Right lobe of liver (tissue), 6 donors: Measurements from ENCODE around the gene ADI1. TPM values are rescaled to one million over a fixed set of nuclear protein-coding genes. Genes with fewer than 3 reads are reported as not detected.
A peak's percentile ranks its signal among the peaks of the same experiment; 100 is the strongest.

ENCODE experiments used
- ATAC-seq, 4 donors: fragments of 200-7000 bp; cut with Tn5 transposase; one replicate each; pipeline ENCODE4 v1.9.1; 2020; ENCODE audit warnings: mild to moderate bottlenecking in 4 of 4, moderate library complexity in 4 of 4
- DNase-seq, 3 donors: peaks; one replicate each; pipeline ENCODE4 v3.0.0-alpha.2; 2020
- H3K27ac ChIP-seq, 3 donors: fragments of 200-600 bp; one replicate each; pipeline ENCODE4 v1.8.0; 2022
- H3K27me3 ChIP-seq, 2 donors: fragments of 200-600 bp; one replicate each; pipeline ENCODE4 v1.8.0; 2022
- H3K36me3 ChIP-seq, 4 donors: fragments of 200-600 bp; sonication (generic) in 1 of 4; one replicate each; pipeline versions ENCODE4 v1.5.1 to v1.8.0; 2017 to 2022; ENCODE audit warnings: control low read depth in 1 of 4
- H3K4me1 ChIP-seq, 4 donors: fragments of 200-600 bp; sonication (generic) in 1 of 4; one replicate each; pipeline versions ENCODE4 v1.5.1 to v1.8.0; 2017 to 2022; ENCODE audit warnings: control low read depth in 1 of 4
- H3K4me3 ChIP-seq, 3 donors: fragments of 200-600 bp; one replicate each; pipeline ENCODE4 v1.8.0; 2022
- H3K9me3 ChIP-seq, 4 donors: fragments of 200-600 bp; sonication (generic) in 1 of 4; one replicate each; pipeline versions ENCODE4 v1.5.1 to v1.8.0; 2017 to 2022; ENCODE audit warnings: control low read depth in 1 of 4
- CTCF ChIP-seq, 4 donors: fragments of 200-600 bp in 3 of 4; fragments of 450-650 bp in 1 of 4; IDR thresholded peaks; one replicate each; pipeline versions ENCODE4 v1.5.1 to v1.8.0; 2016 to 2022; ENCODE audit warnings: antibody characterized with exemption in 4 of 4, mild to moderate bottlenecking in 2 of 4
- POLR2A ChIP-seq: fragments of 450-650 bp; IDR thresholded peaks from one replicate; pipeline ENCODE4 v1.6.1; 2017; ENCODE audit warnings: antibody characterized with exemption, mild to moderate bottlenecking
- WGBS: methylation state at CpG from one replicate; pipeline ENCODE4 v1.1.6; 2018; ENCODE audit warnings: low coverage, low lambda C conversion rate; ENCODE audit not compliant: insufficient coverage; ENCODE audit errors: missing lambda C conversion rate; 5-methylcytosine and 5-hydroxymethylcytosine counted together
- intact Hi-C, 2 donors: fragments of 100-400 bp; cut with DNase I; formaldehyde crosslinking; loops; one replicate each; pipeline versions ENCODE4 v1.11.2 to v1.14.1; 2022
- total RNA-seq, 6 experiments: library from RNA; depleted of rRNA in 2 of 6; stranded (reverse); fragments of >200 nt in 2 of 6; fragmentation: NEBNext Ultra II Directional in 3 of 6; extraction: Animal tissue kit (Norgen Biotek cat#: 25700) in 3 of 6; gene quantifications; one replicate each; pipeline versions ENCODE4 v1.1.0 to v1.2.4, GENCODE V29; 2016 to 2023
- donor health status: DM: no; HTN: yes; CAD: no.
- donor health status: DM: no; HTN: no; CAD: no.
- donor health status: DM: no; HTN: no; CAD: no.
- donor health status: DM: no; HTN: yes; CAD: no.
- donor health status: DM: no; HTN: yes; CAD: no.

ADI1 gene
- total RNA-seq, 6 experiments from 2014 or later = 165 to 470 (median 246) TPM

- intact Hi-C loops = no loop called here
- H3K36me3 ChIP-seq = peaks cover 0 to 58% (median 22%) of the 10 kb centered on the region in 4 donors
- DNase-seq = no peak
- ATAC-seq = no peak
- no peak overlapping the region for H3K4me3 ChIP-seq
- no peaks in the 10 kb centered on the region for H3K9me3 ChIP-seq
- peaks cover 0 to 25% (median 8%) of the 10 kb centered on the region in 4 donors for H3K4me1 ChIP-seq
- 72% methylated on average over 3 of the region's 3 CpGs for WGBS
- no peak for TF ChIP-seq POLR2A
- no peak for TF ChIP-seq CTCF (IDR thresholded peaks at IDR 0.05)
- peak overlapping the region in 1 of 3 donors; percentile 57 for H3K27ac ChIP-seq
- H3K27me3 ChIP-seq = no peaks in the 10 kb centered on the region
Measured at GRCh38 chr2:3513026-3513810, 6.1 kb downstream of the ADI1 start.

GRCh38 chr2:3512086-3512485 is 7.2 kb downstream of the ADI1 start:
- DNase-seq (peak in 1 of 3 donors; percentile 26), ATAC-seq (no peak)
- Histone ChIP-seq H3K36me3 (peaks cover 0 to 65% (median 22%) of the 10 kb centered on the region in 4 donors), H3K27ac (no peak overlapping the region), H3K27me3 (no peaks in the 10 kb centered on the region), H3K9me3 (no peaks in the 10 kb centered on the region), H3K4me3 (no peak overlapping the region), H3K4me1 (peaks cover 0 to 30% (median 8%) of the 10 kb centered on the region in 4 donors)
- intact Hi-C loops = no loop called here
- TF ChIP-seq POLR2A (no peak), CTCF (IDR thresholded peaks at IDR 0.05) (no peak)
- 73% methylated on average over 1 of the region's 2 CpGs for WGBS

GRCh38 chr2:3505771-3506170 is 13.6 kb downstream of the ADI1 start:
- TF ChIP-seq CTCF (IDR thresholded peaks at IDR 0.05) (no peak), POLR2A (no peak)
- peaks cover 0 to 35% (median 3%) of the 10 kb centered on the region in 4 donors for H3K4me1 ChIP-seq
- peaks cover 0 to 88% (median 20%) of the 10 kb centered on the region in 4 donors for H3K36me3 ChIP-seq
- H3K9me3 ChIP-seq = no peaks in the 10 kb centered on the region
- 70% methylated on average over 4 of the region's 4 CpGs for WGBS
- intact Hi-C loops = no loop called here
- peak in 2 of 4 donors; percentile 39 to 56 for ATAC-seq
- DNase-seq = peak in 1 of 3 donors; percentile 16
- no peak overlapping the region for H3K4me3 ChIP-seq
- H3K27ac ChIP-seq = no peak overlapping the region
- H3K27me3 ChIP-seq = no peaks in the 10 kb centered on the region

GRCh38 chr2:3504741-3505140 is 14.6 kb downstream of the ADI1 start:
- H3K36me3 ChIP-seq = peaks cover 0 to 88% (median 27%) of the 10 kb centered on the region in 4 donors
- H3K27me3 ChIP-seq = no peaks in the 10 kb centered on the region
- whole genome bisulfite sequencing = 64% methylated on average over 5 of the region's 5 CpGs
- H3K27ac ChIP-seq = no peak overlapping the region
- intact Hi-C loops = no loop called here
- peaks cover 0 to 35% (median 3%) of the 10 kb centered on the region in 4 donors for H3K4me1 ChIP-seq
- TF ChIP-seq CTCF (IDR thresholded peaks at IDR 0.05) = no peak
- TF ChIP-seq POLR2A = no peak
- no peak overlapping the region for H3K4me3 ChIP-seq
- H3K9me3 ChIP-seq = no peaks in the 10 kb centered on the region
- no peak for DNase-seq
- no peak for ATAC-seq
